NK-92 (cell line): ENCODE data around the gene SMAD2.

ENCODE experiments used
- DNase-seq: peaks from one replicate; lab custom pipeline; 2025; ENCODE audit not compliant: unreplicated experiment; lab: John Stamatoyannopoulos, UW

The SMAD2 gene

DNA sequence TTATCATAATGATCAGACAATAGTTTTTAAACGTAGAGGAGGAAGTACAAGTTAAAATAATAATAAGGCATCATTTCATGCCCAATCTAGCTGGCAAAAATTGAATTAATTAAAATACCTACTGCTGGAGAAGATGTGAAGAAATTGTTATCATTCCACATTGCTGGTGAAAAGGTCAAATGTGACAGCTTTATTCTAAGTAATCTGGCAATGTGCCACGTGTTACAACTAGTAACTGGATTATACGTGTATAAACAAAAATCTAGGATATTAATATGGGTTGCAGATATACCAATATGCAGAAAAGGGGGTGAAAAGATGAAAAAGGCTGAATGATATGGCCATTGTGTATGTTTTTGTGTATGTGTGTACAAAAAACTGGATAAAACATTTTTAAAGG lies 32.4 kb downstream of the SMAD2 start:
- no peak for DNase-seq

DNA sequence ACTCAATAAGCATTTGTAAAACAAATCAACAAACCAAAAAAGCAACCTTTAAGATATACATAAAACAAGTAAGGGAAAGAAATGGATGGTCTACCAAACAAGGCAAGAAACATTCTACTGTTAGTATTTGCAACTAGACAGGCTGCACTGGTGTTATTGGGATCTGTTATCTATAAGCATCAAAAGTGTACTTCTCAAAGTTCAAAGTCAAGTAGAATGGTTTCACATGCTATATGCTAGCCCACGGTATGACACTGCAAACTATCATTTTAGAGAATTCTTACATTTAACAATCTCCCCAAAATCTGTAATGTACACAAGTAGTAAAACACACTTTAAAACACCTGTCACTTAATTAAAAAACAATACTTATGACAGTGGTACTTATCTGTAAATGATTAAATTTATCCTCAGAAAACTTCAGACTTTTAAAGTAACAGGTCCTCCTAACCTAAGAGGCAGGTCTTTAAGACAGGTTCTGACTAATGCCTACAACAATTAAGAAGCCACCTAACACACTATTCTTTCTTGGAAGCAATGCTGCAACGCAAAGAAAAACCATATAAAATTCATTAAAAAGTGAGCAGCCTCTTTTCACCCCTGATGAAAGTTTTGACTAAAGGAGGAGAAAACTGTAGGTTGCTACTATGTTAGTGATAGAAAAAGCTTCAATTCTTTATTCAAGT lies 34.8 kb downstream of the SMAD2 start:
- no peak for DNase-seq

DNA sequence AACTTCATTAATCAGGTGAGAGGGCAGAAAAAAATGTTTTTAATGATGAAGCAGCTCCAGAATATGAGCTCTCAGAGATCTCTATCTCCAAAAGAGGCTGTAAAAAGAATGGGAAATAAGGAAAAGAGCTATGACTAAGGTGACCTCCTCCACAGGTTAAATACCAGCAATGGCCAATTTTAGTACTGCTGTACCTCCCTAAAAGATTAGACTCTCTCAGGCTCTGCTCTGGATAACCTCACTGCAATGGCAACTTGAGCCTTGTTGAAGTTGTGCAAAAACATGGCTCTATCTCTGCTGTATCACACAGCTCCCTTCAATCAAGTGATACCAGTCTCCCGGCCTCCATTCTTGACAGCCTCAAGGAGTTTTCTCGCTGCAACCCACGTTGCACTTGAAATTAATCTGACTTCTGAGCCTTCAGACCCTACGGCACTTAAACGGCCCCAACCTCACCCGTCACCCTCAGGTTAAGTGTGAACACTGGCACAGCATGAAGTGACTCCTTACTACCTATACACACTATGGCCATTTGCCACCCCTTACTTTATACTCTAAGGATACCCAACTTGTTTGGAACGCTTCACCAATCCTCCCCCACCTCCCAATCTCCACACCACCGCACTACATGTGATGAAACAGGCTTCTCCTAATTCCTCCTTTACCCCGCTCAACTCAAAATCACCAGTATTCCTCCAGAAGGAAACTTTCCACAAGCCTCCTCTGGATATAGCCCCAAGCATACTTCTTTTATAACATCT lies 36.3 kb downstream of the SMAD2 start:
- DNase-seq = no peak

DNA sequence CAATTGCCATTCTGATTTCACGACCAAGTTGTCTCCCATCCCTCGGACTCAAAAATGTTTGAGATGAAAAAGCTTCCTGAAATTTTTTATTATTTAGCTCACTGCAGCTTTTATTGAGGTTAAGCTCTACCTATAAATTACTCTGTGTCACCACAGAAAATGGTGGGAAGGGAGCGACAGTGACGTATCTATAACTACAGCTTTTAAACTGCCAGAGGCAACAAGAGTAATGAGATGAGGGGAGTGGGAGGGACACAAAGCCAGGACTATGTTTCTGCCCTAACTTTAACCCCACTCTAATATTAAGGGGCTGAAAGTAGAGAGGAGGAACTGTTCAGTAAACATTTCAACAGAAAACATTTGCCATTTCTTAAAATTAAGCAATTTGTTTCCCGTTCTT lies 37.4 kb downstream of the SMAD2 start:
- DNase-seq = no peak

DNA sequence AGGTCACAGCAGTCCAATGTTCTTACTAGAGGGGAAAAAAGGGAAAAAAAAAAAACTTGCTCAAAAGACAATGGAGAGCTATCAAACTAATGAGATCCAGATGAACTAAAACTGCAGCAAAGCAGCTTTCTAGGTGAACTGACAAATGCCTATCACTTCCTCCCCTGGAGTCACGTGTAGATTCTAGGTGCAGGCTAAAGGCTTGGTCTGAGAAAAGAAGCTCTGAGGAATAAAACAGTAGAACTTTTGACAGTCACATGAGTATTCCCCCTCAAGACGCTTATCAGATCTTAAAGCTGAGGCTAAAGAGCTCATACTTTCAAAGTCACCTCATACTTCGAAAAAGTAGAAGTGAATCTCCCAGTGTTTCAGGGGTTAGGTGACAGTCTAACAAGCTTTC lies 42.3 kb downstream of the SMAD2 start:
- DNase-seq = no peak

DNA sequence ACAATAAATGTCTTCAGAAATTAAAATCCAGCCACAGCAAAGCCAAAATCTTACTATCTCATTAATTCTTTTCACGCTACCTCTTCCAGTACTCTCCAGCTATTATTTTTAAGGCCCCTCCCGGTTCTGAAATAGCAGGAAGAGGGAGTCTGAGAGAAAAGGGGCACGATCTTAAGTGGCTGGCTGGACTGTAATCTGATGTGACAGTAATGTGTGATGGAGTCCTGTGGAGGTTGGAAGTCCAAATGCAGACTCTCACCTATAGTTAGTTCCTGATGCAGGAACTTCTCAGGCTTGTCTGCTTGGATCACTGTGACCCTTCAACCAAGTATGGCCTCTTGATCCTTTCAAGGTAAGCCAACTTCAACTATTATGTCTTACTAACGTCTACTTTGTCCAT lies 43.2 kb downstream of the SMAD2 start:
- DNase-seq = no peak

DNA sequence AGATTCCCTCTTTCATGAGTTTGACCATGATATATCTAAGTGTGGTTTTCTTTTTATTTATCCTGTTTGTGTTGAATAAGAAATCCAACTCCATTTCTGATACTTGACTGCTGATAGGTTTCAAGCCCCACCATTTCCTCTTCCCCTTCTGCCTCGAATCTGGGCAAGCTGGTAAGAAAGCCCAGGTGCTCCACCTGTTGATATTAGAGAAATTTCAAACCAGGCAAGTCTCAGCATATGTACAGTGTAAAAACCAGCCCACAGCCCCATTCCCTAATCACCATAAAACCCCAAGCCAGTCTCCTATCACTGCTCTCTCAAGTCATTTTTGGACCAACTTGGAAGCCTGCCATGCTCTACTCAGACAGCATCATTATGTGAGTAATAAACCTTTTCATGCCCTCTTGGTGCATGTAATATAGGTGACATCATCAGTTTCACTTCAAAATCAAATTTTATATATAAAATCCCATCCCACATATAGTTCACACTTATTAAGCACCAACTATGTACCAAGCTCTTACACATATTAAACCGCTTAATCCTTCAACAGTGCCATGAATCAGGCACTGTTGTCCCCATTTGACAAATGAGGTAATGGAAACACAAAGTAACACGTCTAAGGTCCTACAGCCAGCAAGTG lies 46.6 kb downstream of the SMAD2 start:
- no peak for DNase-seq

DNA sequence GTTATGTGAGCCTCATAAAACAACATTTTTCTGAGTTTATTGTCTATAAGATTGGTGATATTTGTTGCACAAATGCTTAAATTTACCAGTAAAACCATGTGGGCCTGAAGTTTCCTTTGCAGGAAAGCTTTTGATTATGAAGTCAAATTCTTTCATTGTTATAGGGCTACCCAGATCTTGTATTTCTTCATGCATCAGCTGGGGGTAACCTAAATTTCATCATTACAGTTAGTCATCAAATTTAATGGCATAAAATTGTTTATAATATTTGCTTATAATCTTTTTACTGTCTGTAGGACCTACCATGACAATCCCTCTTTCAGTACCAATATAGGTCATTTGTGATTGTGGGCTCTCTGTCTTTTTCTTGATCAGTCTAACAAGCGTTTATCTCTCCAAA lies 47.8 kb downstream of the SMAD2 start:
- DNase-seq = no peak

DNA sequence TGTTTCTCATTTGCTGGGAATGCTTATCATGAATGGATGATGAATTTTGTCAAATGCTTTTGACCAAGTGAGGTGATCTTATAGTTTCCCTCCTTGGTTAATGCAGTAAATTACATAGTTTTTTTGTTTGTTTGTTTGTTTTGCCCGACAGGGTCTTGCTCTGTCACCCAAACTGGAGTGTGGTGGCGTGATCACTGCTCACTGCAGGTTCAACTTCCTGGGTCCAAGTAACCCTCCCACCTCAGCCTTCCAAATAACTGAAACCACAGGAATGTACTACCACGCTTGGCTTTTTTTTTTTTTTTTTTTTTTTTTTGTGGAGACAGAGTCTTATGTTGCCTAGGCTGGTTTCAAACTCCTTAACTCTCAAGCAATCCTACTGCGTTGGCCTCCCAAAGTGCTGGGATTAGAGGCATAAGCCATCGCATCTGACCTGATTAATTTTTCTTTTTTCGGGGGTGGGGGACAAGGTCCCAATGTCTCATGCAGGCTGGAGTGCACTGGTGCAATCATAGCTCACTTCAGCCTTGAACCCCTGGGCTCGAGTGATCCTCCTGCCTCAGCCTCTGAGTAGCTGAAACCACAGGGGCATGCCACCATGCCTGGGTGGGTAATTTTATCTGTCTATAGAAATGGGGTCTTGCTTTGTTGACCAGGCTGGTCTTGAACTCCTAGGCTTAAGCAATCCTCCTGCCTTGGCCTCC lies 48.6 kb downstream of the SMAD2 start:
- no peak for DNase-seq

DNA sequence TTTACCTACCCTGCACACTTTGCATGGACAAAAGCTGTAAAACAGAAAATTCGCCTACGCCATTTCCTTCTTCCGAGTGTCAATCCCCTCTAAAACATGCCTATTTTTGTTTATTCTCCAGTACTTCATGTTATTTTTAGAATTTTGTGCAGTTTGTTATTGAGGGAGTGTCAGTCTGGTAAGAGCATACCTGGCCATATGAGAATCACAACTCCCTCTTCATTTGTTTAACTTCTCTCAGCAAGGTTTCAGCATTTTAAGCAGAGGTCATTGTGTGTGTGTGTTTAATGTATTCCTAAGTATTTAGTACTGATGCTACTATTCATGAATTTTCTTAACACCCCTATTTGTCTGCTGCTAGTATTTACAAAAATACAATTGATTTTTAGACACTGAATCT lies 49.4 kb downstream of the SMAD2 start:
- no peak for DNase-seq

DNA sequence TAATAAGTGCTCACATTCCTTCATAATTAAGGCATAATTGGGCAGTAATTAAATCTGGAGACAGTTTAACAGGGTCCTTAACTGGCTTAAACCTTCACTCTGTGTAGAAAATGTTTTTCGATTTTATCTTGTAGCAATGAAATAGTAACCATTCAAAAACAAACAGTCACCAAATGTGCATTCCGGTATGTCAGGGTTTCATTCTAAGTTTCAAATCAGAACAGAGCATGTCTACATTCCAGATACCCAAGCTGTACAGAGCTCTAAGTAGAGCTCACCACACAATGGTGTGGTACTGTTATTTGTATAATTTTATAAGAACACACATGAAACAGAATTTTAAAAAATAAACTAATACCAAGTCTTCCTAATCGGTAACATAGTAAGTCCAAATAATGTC lies 52.6 kb downstream of the SMAD2 start:
- no peak for DNase-seq

DNA sequence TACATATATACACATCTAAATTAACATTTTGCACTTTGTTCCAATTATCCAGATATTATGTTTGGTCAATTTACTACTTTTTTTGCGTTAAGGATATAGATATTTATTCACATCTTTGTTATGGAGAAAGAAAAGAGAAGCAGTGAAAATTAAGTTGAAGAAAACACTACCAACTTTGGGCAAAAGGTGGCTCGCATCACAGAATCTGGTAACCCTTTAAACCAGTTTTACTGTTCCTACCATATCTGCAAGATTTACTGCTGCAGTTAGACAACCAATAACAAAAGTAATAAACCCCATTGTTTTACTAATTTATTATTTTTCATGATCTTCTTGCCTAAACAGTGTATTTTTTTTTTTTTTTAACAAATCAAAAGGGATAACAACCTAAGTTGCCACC lies 53.6 kb downstream of the SMAD2 start:
- DNase-seq = no peak

DNA sequence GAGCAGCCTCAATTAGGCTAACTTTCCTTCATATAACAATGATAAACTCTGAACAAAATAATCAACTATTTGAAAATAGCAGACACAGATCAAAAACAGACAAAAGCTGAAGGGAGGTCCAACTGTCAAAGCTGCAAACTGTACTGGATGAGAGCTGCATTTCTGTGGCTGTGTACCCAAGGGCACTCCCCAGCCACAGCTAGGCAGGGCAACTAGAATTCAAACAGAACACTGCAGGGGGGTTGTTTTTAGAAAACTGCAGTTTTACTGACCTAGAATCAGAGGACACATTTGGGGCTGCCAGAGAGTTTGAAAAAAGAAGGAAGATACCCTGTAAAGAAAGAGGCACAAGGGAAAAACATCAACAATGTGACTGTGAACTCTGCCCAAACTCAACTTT lies 56.8 kb downstream of the SMAD2 start:
- no peak for DNase-seq

DNA sequence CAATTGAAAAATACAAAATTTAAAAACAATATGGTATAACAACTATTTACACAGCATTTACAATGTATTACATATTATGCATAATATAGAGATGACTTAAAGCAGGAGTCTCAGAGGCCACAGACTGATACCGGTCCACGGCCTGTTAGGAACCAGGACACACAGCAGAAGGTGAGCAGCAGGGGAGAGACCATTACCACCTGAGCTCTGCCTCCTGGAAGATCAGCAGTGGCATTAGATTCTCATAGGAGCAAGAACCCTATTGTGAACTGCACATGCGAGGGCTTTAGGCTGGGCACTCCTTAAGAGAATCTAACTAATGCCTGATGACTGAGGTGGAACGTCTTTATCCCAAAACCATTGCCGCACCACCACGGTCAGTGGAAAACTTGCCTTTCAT lies 58.0 kb downstream of the SMAD2 start:
- DNase-seq = no peak

DNA sequence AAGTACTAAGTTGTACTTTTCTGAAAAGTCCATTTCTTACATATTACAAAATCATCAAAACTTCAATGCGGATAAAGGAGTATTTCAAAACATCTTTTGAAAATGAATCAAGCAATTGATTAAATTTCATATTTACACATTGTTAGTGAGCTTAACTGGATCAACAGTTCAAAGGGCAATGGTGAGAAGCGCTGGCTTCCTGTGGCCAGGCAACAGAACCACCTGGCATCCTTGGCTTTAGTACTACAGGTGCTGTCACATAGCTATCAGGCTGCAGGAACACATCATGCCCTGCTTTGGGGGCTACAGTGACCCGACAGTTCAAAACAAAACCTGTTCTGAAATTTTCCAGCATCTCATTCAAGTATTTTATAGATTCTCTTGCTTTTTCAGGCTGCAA lies 59.2 kb downstream of the SMAD2 start:
- no peak for DNase-seq

DNA sequence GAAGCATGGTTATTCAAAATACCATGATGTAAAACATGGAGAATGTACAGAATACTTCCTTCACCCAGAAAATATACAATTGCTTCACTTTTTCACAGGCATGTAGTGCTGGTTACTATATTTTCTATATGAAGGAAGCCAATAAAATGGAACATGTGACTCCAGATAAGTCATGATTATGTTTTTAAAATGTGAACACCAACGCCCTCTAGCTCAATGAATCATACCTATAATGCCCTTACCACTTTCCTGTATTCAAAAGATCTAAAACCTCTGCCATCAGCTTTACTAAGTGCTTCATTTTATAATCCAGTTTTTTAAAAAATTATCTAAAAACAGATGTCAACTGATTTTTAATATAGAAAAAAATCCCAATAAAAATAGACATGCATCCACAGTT lies 59.9 kb downstream of the SMAD2 start:
- no peak for DNase-seq

DNA sequence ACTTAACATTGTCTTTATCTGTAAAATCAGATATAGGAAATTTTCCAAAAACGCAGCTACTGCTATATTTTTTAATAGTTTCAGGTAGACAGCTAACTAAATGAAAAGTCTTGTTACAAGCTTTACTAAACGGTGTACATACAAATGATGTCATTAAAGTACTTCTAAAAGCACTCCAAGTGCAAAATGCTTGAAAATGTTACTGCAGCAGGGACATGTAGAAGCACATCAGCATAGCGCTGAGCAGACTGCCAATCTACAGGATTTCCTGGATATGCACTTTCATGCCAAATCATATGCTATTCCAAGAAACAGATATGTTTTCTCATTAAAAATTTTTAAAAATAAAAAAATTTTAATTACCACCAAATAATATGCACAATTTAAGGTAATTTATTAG lies 61.7 kb downstream of the SMAD2 start:
- DNase-seq = no peak

DNA sequence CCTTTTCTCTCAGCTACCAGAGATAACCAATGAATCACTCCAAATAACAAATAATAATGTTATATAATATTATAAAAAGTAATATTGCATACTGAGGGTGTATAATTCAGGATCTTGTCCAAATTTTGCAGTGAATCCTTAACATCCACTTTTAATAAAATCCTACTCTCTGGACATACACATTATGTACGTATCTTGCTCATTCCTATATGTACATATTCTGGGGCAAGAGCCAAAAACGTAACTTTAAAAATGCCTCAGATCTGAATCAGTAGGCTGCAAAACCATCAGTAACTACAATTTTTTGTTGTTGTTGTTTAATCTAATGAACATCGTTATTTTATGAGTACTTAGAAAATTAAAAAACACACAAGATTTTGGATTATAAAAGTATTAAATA lies 65.3 kb downstream of the SMAD2 start:
- DNase-seq = no peak

DNA sequence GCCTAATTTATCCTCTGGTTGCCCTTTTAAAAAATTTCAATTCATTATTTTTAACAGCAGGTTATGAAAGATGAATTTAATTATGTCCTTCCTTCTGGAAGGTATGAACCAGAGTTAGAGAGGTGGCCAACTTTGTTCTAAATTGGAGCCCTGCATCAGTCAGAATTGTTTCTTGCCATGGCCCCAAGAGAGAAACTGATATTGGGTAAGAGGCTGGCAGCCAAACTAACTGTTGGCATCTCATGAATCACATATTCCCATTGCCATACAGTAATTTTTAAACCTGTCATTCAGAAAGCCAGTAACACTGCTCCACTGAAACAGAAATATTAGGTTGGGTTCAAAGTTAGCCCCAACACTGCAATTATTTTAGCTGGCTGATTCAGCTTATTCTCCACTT lies 67.4 kb downstream of the SMAD2 start:
- no peak for DNase-seq

DNA sequence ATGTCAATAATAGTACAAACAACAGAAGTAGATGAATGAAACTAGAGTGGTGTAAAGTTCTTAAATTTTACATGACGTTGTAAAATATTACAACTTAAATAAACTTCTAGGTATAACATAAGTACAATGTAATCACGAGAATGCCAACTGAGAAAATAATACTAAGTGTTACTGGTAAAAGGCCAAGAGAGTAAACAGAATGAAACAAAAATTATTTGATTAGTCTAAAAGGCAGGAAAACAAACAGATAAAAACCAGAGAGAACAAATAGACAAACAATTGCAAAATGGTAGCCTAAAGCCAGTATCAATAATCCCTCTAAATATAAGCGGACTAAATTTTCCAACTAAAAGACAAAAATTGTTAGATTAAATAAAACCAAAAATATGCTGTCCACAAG lies 71.9 kb downstream of the SMAD2 start:
- no peak for DNase-seq

DNA sequence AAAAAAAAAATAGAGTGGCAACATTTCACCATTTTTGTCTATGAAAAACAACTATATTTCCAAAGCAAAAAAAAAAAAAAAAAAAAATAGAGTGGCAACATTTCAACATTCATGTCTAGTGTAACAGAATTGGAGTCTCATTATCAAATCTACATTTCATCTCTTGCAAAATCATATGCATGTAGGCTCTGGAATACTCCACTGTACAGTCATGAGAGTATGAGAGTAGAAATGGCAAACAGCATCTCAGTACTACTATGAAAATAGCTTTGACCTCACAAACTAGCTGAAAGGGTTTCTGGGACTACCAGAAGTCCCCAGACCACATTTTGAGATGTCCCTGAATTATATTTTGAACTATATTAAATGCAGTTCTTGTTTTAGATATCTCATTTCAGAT lies 82.8 kb downstream of the SMAD2 start:
- DNase-seq = no peak

DNA sequence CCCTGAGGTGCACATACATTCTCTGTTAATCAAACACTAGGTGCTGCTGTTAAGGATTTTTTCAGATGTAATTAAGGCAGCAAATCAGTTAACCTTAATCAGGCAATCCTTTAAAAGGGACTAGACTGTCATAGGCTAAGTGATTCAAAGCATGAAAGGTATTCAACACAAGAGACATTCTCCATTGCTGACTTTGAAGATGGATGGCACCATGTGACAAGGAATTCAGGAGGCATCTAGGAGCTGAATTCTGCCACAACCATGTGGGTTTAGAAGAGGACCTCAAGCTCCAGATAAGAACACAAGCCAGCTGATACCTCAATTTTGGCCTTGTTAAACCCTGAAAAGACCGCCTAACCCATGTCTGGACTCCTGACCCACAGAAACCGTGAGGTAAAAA lies 84.0 kb downstream of the SMAD2 start:
- no peak for DNase-seq
